A549 (cell line): ENCODE data around the gene FOSL1. TPM values are rescaled to one million over a fixed set of nuclear protein-coding genes. Genes with fewer than 3 reads are reported as not detected.
A peak's percentile ranks its signal among the peaks of the same experiment; 100 is the strongest.

ENCODE experiments used
- ATAC-seq, 2 experiments: fragments of 200-7000 bp in 1 of 2; fragments of >200 bp in 1 of 2; cut with Nextera tagmentation in 1 of 2; cut with Tn5 transposase in 1 of 2; 3 replicates each; pipeline versions ENCODE4 v1.8.0 to v1.9.1; 2018 to 2020; ENCODE audit warnings: mild to moderate bottlenecking in 1 of 2, moderate library complexity in 1 of 2
- CTCF ChIA-PET: fragments of 300-600 bp; sonication (Branson Sonifier 250); formaldehyde crosslinking; extraction: SDS; loops from one replicate; lab custom pipeline; 2021; ENCODE audit warnings: antibody characterized with exemption, inconsistent platforms; lab: Yijun Ruan, JAX
- POLR2A ChIA-PET: fragments of 350-600 bp; formaldehyde crosslinking; extraction: SDS; loops from one replicate; lab custom pipeline; 2021; ENCODE audit warnings: antibody characterized with exemption, inconsistent platforms; lab: Yijun Ruan, JAX
- DNase-seq, 2 experiments: peaks; one replicate each; pipeline versions ENCODE4 v3.0.0 to v3.0.0-alpha.2; 2011 to 2016; ENCODE audit warnings: low read depth in 1 of 2, low spot score in 1 of 2
- FAIRE-seq: peaks from 2 replicates; lab custom pipeline; 2011; peaks lifted over from hg19 to GRCh38; lab: Jason Lieb, UNC
- H3K27ac ChIP-seq, 2 experiments: fragments of >200 bp; sonication (Bioruptor Twin); formaldehyde crosslinking; 3 replicates each; pipeline ENCODE4 v1.5.1; 2016 to 2017
- H3K4me1 ChIP-seq: fragments of >200 bp; sonication (Bioruptor Twin); formaldehyde crosslinking; 3 replicates; pipeline ENCODE4 v1.6.1; 2016
- H3K4me2 ChIP-seq: fragments of >200 bp; sonication (Bioruptor Twin); formaldehyde crosslinking; 3 replicates; pipeline ENCODE4 v1.6.1; 2016
- H3K4me3 ChIP-seq: fragments of >200 bp; sonication (Bioruptor Twin); formaldehyde crosslinking; 3 replicates; pipeline ENCODE4 v1.5.1; 2016
- H3K9me3 ChIP-seq: fragments of >200 bp; sonication (Bioruptor Twin); formaldehyde crosslinking; 3 replicates; pipeline ENCODE4 v1.6.1; 2016
- BHLHE40 ChIP-seq: IDR thresholded peaks from 2 replicates; pipeline ENCODE4 v1.6.1; 2012; ENCODE audit warnings: low read depth, low read length, inconsistent platforms
- CBX8 ChIP-seq: fragments of 200-600 bp; sonication (generic); IDR thresholded peaks from 2 replicates; pipeline ENCODE4 v1.6.1; 2016
- CEBPB ChIP-seq, 2 experiments: fragments of >200 bp in 1 of 2; sonication (Bioruptor Twin) in 1 of 2; formaldehyde crosslinking in 1 of 2; IDR thresholded peaks; 2 replicates each; pipeline ENCODE4 v1.6.1; 2012 to 2016
- CTCF ChIP-seq: fragments of >200 bp; sonication (Bioruptor Twin); formaldehyde crosslinking; IDR thresholded peaks from 3 replicates; pipeline ENCODE4 v1.5.1; 2016
- FOSB ChIP-seq: fragments of 250-450 bp; sonication (Bioruptor Pico); IDR thresholded peaks from 2 replicates; pipeline ENCODE4 v1.5.0; 2020; ENCODE audit warnings: mild to moderate bottlenecking, moderate library complexity
- HDAC2 ChIP-seq: fragments of 200-600 bp; sonication (generic); IDR thresholded peaks from 2 replicates; pipeline ENCODE4 v1.6.1; 2016
- HOXA7 ChIP-seq: fragments of 250-450 bp; sonication (Bioruptor Pico); IDR thresholded peaks from 2 replicates; pipeline ENCODE4 v1.5.0; 2020; ENCODE audit warnings: mild to moderate bottlenecking, moderate library complexity
- HOXB13 ChIP-seq: fragments of 250-450 bp; sonication (Bioruptor Pico); IDR thresholded peaks from 2 replicates; pipeline ENCODE4 v1.5.0; 2020; ENCODE audit warnings: low read depth, mild to moderate bottlenecking, moderate library complexity
- JUN ChIP-seq, 2 experiments: fragments of >200 bp; sonication (Bioruptor Twin); formaldehyde crosslinking; IDR thresholded peaks; 2 replicates in 1 of 2; 3 replicates in 1 of 2; pipeline ENCODE4 v1.6.1; 2016 to 2017
- JUNB ChIP-seq: fragments of >200 bp; sonication (Bioruptor Twin); formaldehyde crosslinking; IDR thresholded peaks from 2 replicates; pipeline ENCODE4 v1.6.1; 2016
- KDM5A ChIP-seq: fragments of 200-600 bp; sonication (generic); IDR thresholded peaks from 2 replicates; pipeline ENCODE4 v1.6.1; 2016; ENCODE audit warnings: antibody characterized with exemption, mild to moderate bottlenecking
- MAZ ChIP-seq: fragments of 150-350 bp; IDR thresholded peaks from 2 replicates; pipeline ENCODE4 v1.6.1; 2014; ENCODE audit warnings: antibody characterized with exemption, low read depth, low read length, borderline replicate concordance
- MYC ChIP-seq: IDR thresholded peaks from 2 replicates; pipeline ENCODE4 v1.6.1; 2012; ENCODE audit warnings: mild to moderate bottlenecking, inconsistent platforms, low read length, improper control_type of control experiment, borderline replicate concordance
- NFE2L2 ChIP-seq: fragments of 150-350 bp; conservative IDR thresholded peaks from 2 replicates; pipeline ENCODE4 v1.6.1; 2014; ENCODE audit warnings: low read length
- PHF8 ChIP-seq: fragments of 200-600 bp; sonication (generic); IDR thresholded peaks from 2 replicates; pipeline ENCODE4 v1.6.1; 2016; ENCODE audit warnings: low read depth, mild to moderate bottlenecking, antibody characterized with exemption, moderate library complexity, borderline replicate concordance
- POLR2A ChIP-seq: IDR thresholded peaks from 2 replicates; pipeline ENCODE4 v1.6.1; 2012; ENCODE audit warnings: mild to moderate bottlenecking, low read length
- POLR2AphosphoS2 ChIP-seq: conservative IDR thresholded peaks from 2 replicates; pipeline ENCODE4 v1.6.1; 2012; ENCODE audit warnings: low read length, improper control_type of control experiment, inconsistent platforms
- RAD21 ChIP-seq, 2 experiments: fragments of >200 bp in 1 of 2; sonication (Bioruptor Twin) in 1 of 2; formaldehyde crosslinking in 1 of 2; IDR thresholded peaks in 1 of 2; conservative IDR thresholded peaks in 1 of 2; 2 replicates in 1 of 2; 3 replicates in 1 of 2; pipeline ENCODE4 v1.6.1; 2012 to 2018; ENCODE audit warnings: inconsistent platforms in 1 of 2
- RARB ChIP-seq: fragments of 250-450 bp; sonication (Bioruptor Pico); IDR thresholded peaks from 2 replicates; pipeline ENCODE4 v1.8.0; 2021; ENCODE audit warnings: mild to moderate bottlenecking, moderate library complexity
- RCOR1 ChIP-seq: fragments of 150-350 bp; IDR thresholded peaks from 2 replicates; pipeline ENCODE4 v1.6.1; 2014; ENCODE audit warnings: antibody characterized with exemption, low read length, low read depth
- RNF2 ChIP-seq: fragments of 200-600 bp; sonication (generic); IDR thresholded peaks from 2 replicates; pipeline ENCODE4 v1.6.1; 2016; ENCODE audit warnings: low read depth, mild to moderate bottlenecking, antibody characterized with exemption, moderate library complexity, borderline replicate concordance
- SMC3 ChIP-seq: fragments of >200 bp; sonication (Bioruptor Twin); formaldehyde crosslinking; IDR thresholded peaks from 3 replicates; pipeline ENCODE4 v1.6.1; 2018; ENCODE audit warnings: inconsistent platforms
- WGBS: methylation state at CpG from one replicate; pipeline ENCODE4 v1.1.6; 2017; ENCODE audit errors: missing lambda C conversion rate; 5-methylcytosine and 5-hydroxymethylcytosine counted together
- polyA plus RNA-seq, 4 experiments: library from polyadenylated mRNA; depleted of rRNA in 3 of 4; stranded (reverse); fragments of >200 nt; fragmentation: RNase III in 1 of 4; extraction: RNeasy Plus Mini Kit Qiagen cat#74134 plus additional on column Dnase treatment in 1 of 4; gene quantifications; 2 replicates in 3 of 4; 3 replicates in 1 of 4; pipeline ENCODE4 v1.2.3, GENCODE V29; 2011 to 2017
- TF ChIP-seq, protein P1 (sequence below): IDR thresholded peaks from 2 replicates; pipeline ENCODE4 v1.6.1; 2012
- TF ChIP-seq, protein P2 (sequence below): fragments of >200 bp; sonication (Bioruptor Twin); formaldehyde crosslinking; IDR thresholded peaks from 3 replicates; pipeline ENCODE4 v1.6.1; 2016
- TF ChIP-seq, protein P3 (sequence below): fragments of 250-450 bp; sonication (Bioruptor Pico); IDR thresholded peaks from 2 replicates; pipeline ENCODE4 v1.5.0; 2020; ENCODE audit warnings: low read depth, mild to moderate bottlenecking, moderate library complexity
- TF ChIP-seq, protein P4 (sequence below): IDR thresholded peaks from 2 replicates; pipeline ENCODE4 v1.6.1; 2012
- TF ChIP-seq, protein P5 (sequence below): fragments of 450-650 bp; IDR thresholded peaks from 2 replicates; pipeline ENCODE4 v1.6.1; 2014; ENCODE audit warnings: antibody characterized with exemption

Gene FOSL1
- polyA plus RNA-seq, 2 of the 4 experiments (the other 2 are of a cell fraction): 6.7 to 24.1 TPM

GRCh38 chr11:65861165-65861505 is 39.1 kb downstream of the FOSL1 start:
- no peak for ATAC-seq
- H3K9me3 ChIP-seq: no peaks in the 10 kb centered on the region
- TF ChIP-seq RCOR1 (no peak), RARB (CRISPR knock-in tag) (no peak), JUN (IDR thresholded peaks at IDR 0.05) (no peak), JUNB (no peak), HOXA7 (CRISPR knock-in tag) (no peak), BHLHE40 (no peak), HOXB13 (CRISPR knock-in tag) (no peak), CBX8 (no peak), RNF2 (no peak)
- TF ChIP-seq, protein P1, sequence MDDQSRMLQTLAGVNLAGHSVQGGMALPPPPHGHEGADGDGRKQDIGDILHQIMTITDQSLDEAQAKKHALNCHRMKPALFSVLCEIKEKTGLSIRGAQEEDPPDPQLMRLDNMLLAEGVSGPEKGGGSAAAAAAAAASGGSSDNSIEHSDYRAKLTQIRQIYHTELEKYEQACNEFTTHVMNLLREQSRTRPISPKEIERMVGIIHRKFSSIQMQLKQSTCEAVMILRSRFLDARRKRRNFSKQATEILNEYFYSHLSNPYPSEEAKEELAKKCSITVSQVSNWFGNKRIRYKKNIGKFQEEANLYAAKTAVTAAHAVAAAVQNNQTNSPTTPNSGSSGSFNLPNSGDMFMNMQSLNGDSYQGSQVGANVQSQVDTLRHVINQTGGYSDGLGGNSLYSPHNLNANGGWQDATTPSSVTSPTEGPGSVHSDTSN: no peak
- H3K4me1 ChIP-seq: peaks cover 12% of the 10 kb centered on the region
- FAIRE-seq: no peak
- peak overlapping the region; percentile 70 for H3K4me3 ChIP-seq
- peak overlapping the region; percentile 88 to 96 for H3K27ac ChIP-seq
- POLR2A ChIA-PET: interaction anchor here (1.1 to 2.6 kb wide), 4 partner anchors 9 to 217 kb away, joined by 3 to 14 read pairs (median 7); no protein-coding TSS in a partner anchor
- CTCF ChIA-PET: interaction anchor here (0.8 to 7.6 kb wide), 16 partner anchors 9 to 319 kb away, joined by 3 to 195 read pairs (median 6); partner anchors contain the start of genes CCDC85B, CTSW, EFEMP2 and FIBP
- DNase-seq: no peak
- 11% methylated on average over 13 of the region's 14 CpGs for WGBS
- peak overlapping the region; percentile 87 for H3K4me2 ChIP-seq

GRCh38 chr11:65860278-65861164 is 39.7 kb downstream of the FOSL1 start, which contains the start of gene MUS81:
MUS81 (plus strand) TSS chr11:65860433; CDS start chr11:65860754, 321 bp downstream.
- peak within 1 kb of the TSS; percentile 88 to 96 for H3K27ac ChIP-seq
- ATAC-seq: peak; percentile 40 to 74
- 2% methylated on average over 33 of the region's 78 CpGs for WGBS
- DNase-seq: peak; percentile 97 to 99
- POLR2A ChIA-PET: interaction anchor here (0.7 to 3.4 kb wide), 15 partner anchors 9 to 245 kb away, joined by 3 to 36 read pairs (median 8); partner anchors contain the start of genes AP5B1, CCDC85B, KAT5 and PCNX3
- peak within 1 kb of the TSS; percentile 70 for H3K4me3 ChIP-seq
- no peaks in the 10 kb centered on the region for H3K9me3 ChIP-seq
- TF ChIP-seq, protein P1: peak; percentile 54; the same call in 1 of the 2 replicates
- peak; percentile 63 for TF ChIP-seq POLR2A
- TF ChIP-seq JUN (IDR thresholded peaks at IDR 0.05): peak; percentile 11 to 77; a peak in 4 of 5 replicates
- no peak for TF ChIP-seq FOSB
- peak; percentile 85 for TF ChIP-seq CTCF
- TF ChIP-seq SMC3: no peak
- TF ChIP-seq RCOR1: no peak
- TF ChIP-seq RAD21 (conservative IDR thresholded peaks at IDR 0.05 in 1 of 2, IDR thresholded peaks at IDR 0.05 in 1 of 2): no peak
- no peak for TF ChIP-seq NFE2L2
- TF ChIP-seq, protein P2, sequence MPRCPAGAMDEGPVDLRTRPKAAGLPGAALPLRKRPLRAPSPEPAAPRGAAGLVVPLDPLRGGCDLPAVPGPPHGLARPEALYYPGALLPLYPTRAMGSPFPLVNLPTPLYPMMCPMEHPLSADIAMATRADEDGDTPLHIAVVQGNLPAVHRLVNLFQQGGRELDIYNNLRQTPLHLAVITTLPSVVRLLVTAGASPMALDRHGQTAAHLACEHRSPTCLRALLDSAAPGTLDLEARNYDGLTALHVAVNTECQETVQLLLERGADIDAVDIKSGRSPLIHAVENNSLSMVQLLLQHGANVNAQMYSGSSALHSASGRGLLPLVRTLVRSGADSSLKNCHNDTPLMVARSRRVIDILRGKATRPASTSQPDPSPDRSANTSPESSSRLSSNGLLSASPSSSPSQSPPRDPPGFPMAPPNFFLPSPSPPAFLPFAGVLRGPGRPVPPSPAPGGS: peak; percentile 63; the same call in 2 of the 3 replicates
- TF ChIP-seq, protein P3, sequence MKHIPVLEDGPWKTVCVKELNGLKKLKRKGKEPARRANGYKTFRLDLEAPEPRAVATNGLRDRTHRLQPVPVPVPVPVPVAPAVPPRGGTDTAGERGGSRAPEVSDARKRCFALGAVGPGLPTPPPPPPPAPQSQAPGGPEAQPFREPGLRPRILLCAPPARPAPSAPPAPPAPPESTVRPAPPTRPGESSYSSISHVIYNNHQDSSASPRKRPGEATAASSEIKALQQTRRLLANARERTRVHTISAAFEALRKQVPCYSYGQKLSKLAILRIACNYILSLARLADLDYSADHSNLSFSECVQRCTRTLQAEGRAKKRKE: no peak
- TF ChIP-seq BHLHE40: 0 out of 2 replicates have a peak, but pooled peaks have one; percentile 10
- no peak for TF ChIP-seq RARB (CRISPR knock-in tag)
- TF ChIP-seq, protein P4, sequence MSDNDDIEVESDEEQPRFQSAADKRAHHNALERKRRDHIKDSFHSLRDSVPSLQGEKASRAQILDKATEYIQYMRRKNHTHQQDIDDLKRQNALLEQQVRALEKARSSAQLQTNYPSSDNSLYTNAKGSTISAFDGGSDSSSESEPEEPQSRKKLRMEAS: peak; percentile 63; the same call in 1 of the 2 replicates
- TF ChIP-seq MAZ: peak; percentile 53; the same call in 1 of the 2 replicates
- no peak for TF ChIP-seq KDM5A
- TF ChIP-seq MYC: peak; percentile 22; the same call in 1 of the 2 replicates
- TF ChIP-seq, protein P5, sequence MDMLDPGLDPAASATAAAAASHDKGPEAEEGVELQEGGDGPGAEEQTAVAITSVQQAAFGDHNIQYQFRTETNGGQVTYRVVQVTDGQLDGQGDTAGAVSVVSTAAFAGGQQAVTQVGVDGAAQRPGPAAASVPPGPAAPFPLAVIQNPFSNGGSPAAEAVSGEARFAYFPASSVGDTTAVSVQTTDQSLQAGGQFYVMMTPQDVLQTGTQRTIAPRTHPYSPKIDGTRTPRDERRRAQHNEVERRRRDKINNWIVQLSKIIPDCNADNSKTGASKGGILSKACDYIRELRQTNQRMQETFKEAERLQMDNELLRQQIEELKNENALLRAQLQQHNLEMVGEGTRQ: 0 out of 2 replicates have a peak, but pooled peaks have one; percentile 17
- peak; percentile 75 for TF ChIP-seq PHF8
- TF ChIP-seq CEBPB (IDR thresholded peaks at IDR 0.05): no peak
- no peak for TF ChIP-seq HDAC2
- no peak for TF ChIP-seq POLR2AphosphoS2
- TF ChIP-seq, all 56 proteins: peak for 11
- no peak for FAIRE-seq
- Histone ChIP-seq H3K4me2 (peak within 1 kb of the TSS; percentile 87), H3K4me1 (peaks cover 18% of the 10 kb centered on the region)
- CTCF ChIA-PET: interaction anchor here (0.6 to 7.6 kb wide), 52 partner anchors 9 to 419 kb away, joined by 3 to 195 read pairs (median 4); partner anchors contain the start of genes AP5B1, CCDC85B, CTSW and EFEMP2
